GM12878 (cell line): ENCODE data around the gene PARK7. TPM values are rescaled to one million over a fixed set of nuclear protein-coding genes. Genes with fewer than 3 reads are reported as not detected.
A peak's percentile ranks its signal among the peaks of the same experiment; 100 is the strongest.

Source experiments
- ATAC-seq: fragments of 200-7000 bp; cut with Tn5 transposase; 3 replicates; pipeline ENCODE4 v1.9.1; 2020; ENCODE audit warnings: mild to moderate bottlenecking, moderate library complexity
- BruUV-seq: library from RNA; stranded (reverse); fragments of 400-500 nt; replicated peaks from 2 replicates; lab custom pipeline; 2021; lab: Mats Ljungman, UMichigan
- CTCF ChIA-PET: fragments of 300-600 bp; sonication (Branson Sonifier 250); formaldehyde crosslinking; extraction: SDS; loops from one replicate; lab custom pipeline; 2021; ENCODE audit warnings: inconsistent platforms; lab: Yijun Ruan, JAX
- POLR2A ChIA-PET: fragments of 350-600 bp; formaldehyde crosslinking; extraction: SDS; loops from one replicate; lab custom pipeline; 2021; ENCODE audit warnings: inconsistent platforms; lab: Charles Lee
- RAD21 ChIA-PET: fragments of 300-600 bp; sonication (Branson Sonifier 250); formaldehyde crosslinking; loops from one replicate; lab custom pipeline; 2023; ENCODE audit warnings: antibody characterized with exemption; ENCODE audit not compliant: unreplicated experiment; lab: Charles Lee
- SMC1A ChIA-PET: fragments of 300-600 bp; sonication (Branson Sonifier 250); formaldehyde crosslinking; loops from one replicate; lab custom pipeline; 2023; ENCODE audit not compliant: unreplicated experiment, uncharacterized antibody; lab: Charles Lee
- DNase-seq: peaks from one replicate; pipeline ENCODE4 v3.0.0-alpha.2; 2011; ENCODE audit warnings: low read depth, low spot score
- FAIRE-seq: peaks from 3 replicates; lab custom pipeline; 2011; peaks lifted over from hg19 to GRCh38; lab: Jason Lieb, UNC
- H2AFZ ChIP-seq: 2 replicates; pipeline ENCODE4 v1.6.0; 2011; ENCODE audit warnings: low read depth, low read length, control low read depth; ENCODE audit not compliant: control insufficient read depth
- H3K27ac ChIP-seq: 2 replicates; pipeline ENCODE4 v1.5.1; 2011; ENCODE audit warnings: control low read depth; ENCODE audit not compliant: control insufficient read depth, insufficient read depth
- H3K27me3 ChIP-seq, 2 experiments: replicated peaks in 1 of 2; 2 replicates each; pipeline versions ENCODE4 v1.6.0 to v1.6.1; 2011; ENCODE audit warnings: low read length in 1 of 2; ENCODE audit not compliant: control insufficient read depth in 2 of 2, insufficient read depth in 2 of 2
- H3K36me3 ChIP-seq, 2 experiments: 2 replicates each; pipeline ENCODE4 v1.5.1; 2011; ENCODE audit warnings: low read length in 1 of 2; ENCODE audit not compliant: control insufficient read depth in 2 of 2, insufficient read depth in 2 of 2
- H3K4me1 ChIP-seq: 2 replicates; pipeline ENCODE4 v1.6.1; 2011; ENCODE audit warnings: mild to moderate bottlenecking, low read length, moderate library complexity, mixed read lengths; ENCODE audit not compliant: control insufficient read depth, insufficient read depth
- H3K4me2 ChIP-seq: 2 replicates; pipeline ENCODE4 v1.6.0; 2011; ENCODE audit warnings: control low read depth; ENCODE audit not compliant: control insufficient read depth, insufficient read depth
- H3K4me3 ChIP-seq: fragments of 200-600 bp; sonication (generic); 2 replicates; pipeline ENCODE4 v1.5.1; 2016
- H3K79me2 ChIP-seq: 2 replicates; pipeline ENCODE4 v1.6.0; 2011; ENCODE audit warnings: low read length; ENCODE audit not compliant: control insufficient read depth, insufficient read depth
- H3K9ac ChIP-seq: 2 replicates; pipeline ENCODE4 v1.8.0; 2011; ENCODE audit warnings: low read length, control low read depth, mixed read lengths; ENCODE audit not compliant: control insufficient read depth, insufficient read depth
- H3K9me3 ChIP-seq: replicated peaks from 3 replicates; pipeline ENCODE4 v1.5.1; 2011; ENCODE audit warnings: mild to moderate bottlenecking, low read length; ENCODE audit not compliant: control insufficient read depth, insufficient read depth
- H4K20me1 ChIP-seq: 2 replicates; pipeline ENCODE4 v1.6.0; 2011; ENCODE audit not compliant: control insufficient read depth, insufficient read depth
- CBX3 ChIP-seq: fragments of 200-600 bp; sonication (generic); IDR thresholded peaks from 2 replicates; pipeline ENCODE4 v1.6.1; 2016; ENCODE audit warnings: low read depth, borderline replicate concordance
- CREM ChIP-seq: IDR thresholded peaks from 2 replicates; pipeline ENCODE4 v1.6.1; 2014; ENCODE audit warnings: antibody characterized with exemption, low read depth
- HSF1 ChIP-seq: fragments of 150-350 bp; IDR thresholded peaks from 2 replicates; pipeline ENCODE4 v1.6.1; 2014; ENCODE audit warnings: mild to moderate bottlenecking, low read depth, low read length
- MTA3 ChIP-seq: IDR thresholded peaks from 2 replicates; pipeline ENCODE4 v1.6.1; 2012; ENCODE audit warnings: low read length, inconsistent platforms, borderline replicate concordance
- PBX3 ChIP-seq: IDR thresholded peaks from 2 replicates; pipeline ENCODE4 v1.6.1; 2011; ENCODE audit warnings: mild to moderate bottlenecking, low read depth, low read length, moderate library complexity; ENCODE audit not compliant: insufficient replicate concordance
- PKNOX1 ChIP-seq: fragments of 450-650 bp; IDR thresholded peaks from 2 replicates; pipeline ENCODE4 v1.6.1; 2016; ENCODE audit warnings: mild to moderate bottlenecking
- POLR2AphosphoS2 ChIP-seq: IDR thresholded peaks from 2 replicates; pipeline ENCODE4 v1.6.1; 2011; ENCODE audit warnings: low read depth, mild to moderate bottlenecking, low read length, improper control_type of control experiment, moderate library complexity
- RCOR1 ChIP-seq: conservative IDR thresholded peaks from 2 replicates; pipeline ENCODE4 v1.6.1; 2012; ENCODE audit warnings: low read depth, low read length, improper control_type of control experiment
- SIN3A ChIP-seq: IDR thresholded peaks from 2 replicates; pipeline ENCODE4 v1.6.1; 2012; ENCODE audit warnings: low read depth, low read length, improper control_type of control experiment
- SMARCA5 ChIP-seq: fragments of 450-650 bp; IDR thresholded peaks from 2 replicates; pipeline ENCODE4 v1.6.1; 2017; ENCODE audit warnings: mild to moderate bottlenecking
- SMC3 ChIP-seq: IDR thresholded peaks from 2 replicates; pipeline ENCODE4 v1.6.1; 2011; ENCODE audit warnings: low read length, improper control_type of control experiment, borderline replicate concordance
- YY1 ChIP-seq: IDR thresholded peaks from 2 replicates; pipeline ENCODE4 v1.6.1; 2011; ENCODE audit warnings: low read depth, mild to moderate bottlenecking, low read length
- ZBTB11 ChIP-seq: fragments of 450-650 bp; formaldehyde crosslinking; IDR thresholded peaks from 2 replicates; pipeline ENCODE4 v1.5.0; 2022; ENCODE audit warnings: mild to moderate bottlenecking, missing genetic modification characterization
- in situ Hi-C: fragments of 300-500 bp; cut with MboI; formaldehyde crosslinking; loops from 9 replicates; pipeline ENCODE4 v1.14.3; 2018; ENCODE audit warnings: mixed read lengths
- intact Hi-C: fragments of 100-400 bp; cut with micrococcal nuclease; formaldehyde crosslinking; loops from one replicate; pipeline ENCODE4 v1.14.2; 2022; ENCODE audit not compliant: unreplicated experiment
- polyA plus RNA-seq, 11 experiments: library from polyadenylated mRNA; depleted of rRNA in 4 of 11; unstranded in 6 of 11; stranded (reverse) in 5 of 11; fragments of >200 nt; fragmentation: Nextera tagmentation in 4 of 11; fragmentation: Illumina TruSeq in 1 of 11; extraction: Ambion mirVana in 4 of 11; extraction: Trizol in 1 of 11; gene quantifications; 1 replicate in 1 of 11; 2 replicates in 10 of 11; pipeline versions ENCODE4 v1.2.1 to v1.2.3, GENCODE V29; 2011 to 2016; ENCODE audit warnings: inconsistent platforms in 2 of 11, missing spikeins in 2 of 11, low read depth in 1 of 11
- total RNA-seq, 4 experiments: library from RNA; depleted of rRNA in 3 of 4; stranded (reverse); fragments of >200 nt in 3 of 4; fragmentation: Illumina TruSeq in 1 of 4; extraction: Trizol in 1 of 4; gene quantifications; 2 replicates each; pipeline versions ENCODE4 v1.2.1 to v1.2.3, GENCODE V29; 2013 to 2021

PARK7 gene
- total and polyA plus RNA-seq, 10 of the 15 experiments (the other 5 are each of a cell fraction or from before 2014, with no cell fraction given), result 267 to 1,056 (median 495) TPM

GRCh38 chr1:8019229-8019620, 57.7 kb downstream of the PARK7 start (continued):
- no peak for TF ChIP-seq PKNOX1
- no peak for TF ChIP-seq SMARCA5
- TF ChIP-seq ZBTB11 (CRISPR knock-in tag), result no peak
- TF ChIP-seq, all 136 proteins: peak for 0

- no peaks in the 10 kb centered on the region for H3K36me3 ChIP-seq
- ChIA-PET SMC1A (interaction anchor here (1.8 to 10.0 kb wide), 2 partner anchors 44 to 294 kb away, joined by 10 to 79 read pairs; no protein-coding TSS in a partner anchor), CTCF (interaction anchor here (1.0 to 11.7 kb wide), 7 partner anchors 11 to 330 kb away, joined by 3 to 263 read pairs (median 4); no protein-coding TSS in a partner anchor), POLR2A (interaction anchor here (0.6 kb wide), 1 partner anchor 669 kb away, joined by 3 read pairs; no protein-coding TSS in a partner anchor), RAD21 (interaction anchor here (0.6 to 0.7 kb wide), 2 partner anchors 51 to 850 kb away, joined by 3 read pairs; no protein-coding TSS in a partner anchor)
- no peak overlapping the region for H3K4me3 ChIP-seq
- no peak overlapping the region for H3K9ac ChIP-seq
- ATAC-seq, result peak; percentile 66
- DNase-seq, result no peak
- H3K4me1 ChIP-seq, result no peaks in the 10 kb centered on the region
- H2AFZ ChIP-seq, result no peak overlapping the region
- in situ Hi-C loops, result loop anchor here (5.0 kb wide), 1 partner anchor 292 kb away; no protein-coding TSS in a partner anchor
- BruUV-seq, result no TSS peak
- no peaks in the 10 kb centered on the region for H3K9me3 ChIP-seq
- no peaks in the 10 kb centered on the region for H4K20me1 ChIP-seq
- peaks cover 0 to under 1% of the 10 kb centered on the region in 2 experiments; a peak in 1 of 4 replicates for H3K27me3 ChIP-seq
- intact Hi-C loops, result no loop called here
- H3K27ac ChIP-seq, result no peak overlapping the region
- H3K79me2 ChIP-seq, result no peaks in the 10 kb centered on the region
- FAIRE-seq, result no peak
- no peak for TF ChIP-seq HSF1
- TF ChIP-seq YY1, result no peak
- TF ChIP-seq SIN3A, result no peak
- TF ChIP-seq RCOR1, result no peak
- no peak for TF ChIP-seq PBX3
- TF ChIP-seq POLR2AphosphoS2, result no peak
- TF ChIP-seq MTA3, result no peak
- no peak for TF ChIP-seq CBX3
- no peak for TF ChIP-seq SMC3
- no peak for TF ChIP-seq CREM
- H3K4me2 ChIP-seq, result no peak overlapping the region
Measured at GRCh38 chr1:8020032-8020431, 58.5 kb downstream of the PARK7 start.
